HG03354 (cell line): ENCODE results near the gene LSMEM2.
"Not testable (repeated sequence)": the region's sequence is repeated elsewhere in the genome, so short reads cannot be mapped to it uniquely, and the experiment has no call there.

Experiments
- ATAC-seq: cut with Tn5 transposase; IDR thresholded peaks from one replicate; pipeline ENCODE4 v1.9.1; 2021; ENCODE audit warnings: mild to moderate bottlenecking; ENCODE audit not compliant: unreplicated experiment, poor library complexity, severe bottlenecking

LSMEM2 gene

GRCh38 chr3:50275141-50275995 lies 3.5 kb upstream of the LSMEM2 start:
- no peak for ATAC-seq

DNA sequence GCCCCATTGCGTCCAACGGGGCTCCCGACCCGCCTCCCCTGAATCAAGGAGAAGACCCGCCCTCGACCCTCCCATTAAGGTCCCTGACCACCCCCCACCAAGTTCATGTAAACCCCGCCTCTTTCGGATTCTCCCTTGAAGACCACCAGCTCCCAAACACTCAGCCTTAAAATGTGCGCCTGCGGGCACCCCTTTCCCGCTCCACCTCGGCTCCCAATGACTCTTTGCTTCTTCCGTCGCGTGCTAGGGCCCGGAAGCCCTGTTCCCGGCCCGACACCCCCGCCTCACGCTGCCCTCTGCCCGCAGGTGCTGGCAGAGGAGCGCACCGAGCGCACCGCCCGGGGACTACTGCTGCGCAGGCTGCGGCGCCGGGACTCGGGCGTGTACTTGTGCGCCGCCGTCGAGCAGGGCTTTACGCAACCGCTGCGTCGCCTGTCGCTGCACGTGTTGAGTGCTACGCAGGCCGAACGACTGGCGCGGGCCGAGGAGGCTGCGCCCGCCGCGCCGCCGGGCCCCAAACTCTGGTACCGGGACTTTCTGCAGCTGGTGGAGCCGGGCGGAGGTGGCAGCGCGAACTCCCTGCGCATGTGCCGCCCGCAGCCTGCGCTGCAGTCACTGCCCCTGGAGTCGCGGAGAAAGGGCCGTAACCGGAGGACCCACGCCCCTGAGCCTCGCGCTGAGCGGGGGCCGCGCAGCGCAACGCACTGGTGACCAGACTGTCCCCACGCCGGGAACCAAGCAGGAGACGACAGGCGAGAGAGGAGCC lies 2.7 kb upstream of the LSMEM2 start:
- no peak for ATAC-seq

GRCh38 chr3:50276762-50277101 lies 2.2 kb upstream of the LSMEM2 start:
- no peak for ATAC-seq

GRCh38 chr3:50278123-50278879 lies 586 bp upstream of the LSMEM2 start:
- ATAC-seq = no peak

DNA sequence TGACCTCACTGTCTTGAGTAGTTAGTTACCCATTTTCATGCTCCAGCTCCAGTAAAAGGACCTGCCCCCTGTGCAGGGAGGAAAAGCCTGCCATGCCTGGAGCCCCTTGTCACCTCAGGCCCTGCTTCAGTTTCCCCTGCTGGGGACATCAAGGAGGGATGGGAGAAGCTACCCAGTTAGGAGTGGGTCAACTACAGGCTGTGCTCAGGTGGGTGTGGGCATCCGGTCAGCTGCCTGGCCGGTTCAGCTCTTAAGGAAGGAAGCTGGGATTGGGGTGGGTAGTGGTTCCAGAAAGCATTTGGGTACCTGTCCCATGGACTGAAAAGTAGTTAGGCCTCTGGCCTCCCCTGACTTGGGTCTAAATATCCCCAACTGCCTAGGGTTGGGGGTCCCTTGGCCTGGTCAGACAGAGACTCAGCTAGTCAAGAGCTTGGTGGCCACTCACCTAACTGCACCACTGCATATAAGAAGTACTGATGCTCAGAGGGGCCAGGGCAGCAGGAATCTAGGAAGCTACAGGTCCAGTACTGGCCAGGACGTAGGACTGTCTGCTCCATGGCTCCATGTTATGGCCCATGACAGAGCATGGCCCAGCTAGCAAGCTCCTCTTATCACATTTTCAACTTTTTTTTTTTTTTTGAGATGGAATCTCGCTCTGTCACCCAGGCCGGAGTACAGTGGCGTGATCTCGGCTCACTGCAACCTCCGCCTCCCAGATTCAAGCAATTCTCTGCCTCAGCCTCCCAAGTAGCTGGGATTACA lies 549 bp downstream of the LSMEM2 start:
- no peak for ATAC-seq

DNA sequence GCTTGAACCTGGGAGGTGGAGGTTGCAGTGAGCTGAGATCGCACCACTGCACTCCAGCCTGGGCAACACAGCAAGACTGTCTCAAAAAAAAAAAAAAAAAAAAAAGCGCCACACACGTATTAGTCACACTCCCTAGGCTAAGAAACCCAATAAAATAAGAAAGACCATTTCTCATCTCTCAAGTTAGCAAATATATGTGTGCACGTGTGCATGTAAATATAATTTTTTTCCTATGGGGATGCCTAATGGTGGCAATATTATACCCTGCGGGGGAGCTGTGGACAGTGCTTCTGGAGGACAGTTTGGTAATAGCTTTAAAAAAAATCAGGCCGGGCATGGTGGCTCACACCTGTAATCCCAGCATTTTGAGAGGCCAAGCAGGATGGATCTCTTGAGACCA lies 5.2 kb downstream of the LSMEM2 start:
- ATAC-seq = not testable (repeated sequence)

GRCh38 chr3:50286322-50287227 lies 7.7 kb downstream of the LSMEM2 start:
- ATAC-seq = no peak

DNA sequence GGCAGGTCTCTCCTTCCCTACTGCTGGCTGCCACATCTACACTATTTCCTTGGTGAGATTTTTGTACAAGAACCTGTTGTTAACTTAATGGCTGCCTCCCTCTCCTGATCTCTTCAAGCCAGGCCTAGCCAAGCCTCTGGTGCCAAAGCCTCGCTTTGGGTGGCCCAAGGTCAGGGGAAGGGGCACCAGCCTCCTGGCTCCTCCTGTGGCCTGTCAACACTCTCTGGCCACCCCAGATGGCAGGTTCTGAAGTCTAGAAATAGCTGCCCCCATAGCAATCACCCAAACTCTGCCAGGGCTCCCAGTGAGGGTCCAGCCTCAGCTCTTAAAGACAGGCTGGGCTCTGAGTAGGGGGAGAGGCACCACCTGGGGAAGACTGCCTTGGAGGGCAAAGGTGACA lies 8.4 kb downstream of the LSMEM2 start:
- ATAC-seq = no peak

DNA sequence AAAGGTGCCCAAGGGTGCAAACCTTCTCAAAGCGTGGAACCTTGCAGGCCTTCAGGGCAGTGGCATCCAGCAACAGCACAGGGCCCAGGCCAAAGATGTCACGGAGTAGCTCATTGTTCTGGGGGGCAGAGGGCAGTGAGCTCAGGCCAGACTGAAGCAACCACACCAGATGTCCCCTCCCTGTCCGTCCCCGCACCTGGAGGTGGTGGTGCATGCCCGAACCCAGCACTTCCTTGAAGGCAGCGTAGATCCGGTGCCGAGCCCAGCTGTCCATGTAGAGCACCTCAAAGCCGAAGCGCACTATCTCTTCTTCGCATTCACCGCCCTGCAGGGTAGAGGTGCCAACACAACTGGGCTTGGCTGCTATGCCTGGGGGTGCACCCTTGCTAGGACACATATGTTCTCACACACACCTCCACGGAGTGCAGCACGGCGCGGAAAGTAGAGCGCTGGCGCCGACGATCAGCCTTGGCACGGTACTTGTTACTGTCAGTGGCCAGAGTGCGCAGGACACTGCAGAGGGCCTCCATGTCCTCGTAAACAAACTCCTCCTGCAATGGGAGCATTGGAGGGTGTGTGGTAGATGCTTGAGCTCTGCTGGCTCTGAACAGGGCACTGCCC lies 9.6 kb downstream of the LSMEM2 start:
- ATAC-seq = no peak

DNA sequence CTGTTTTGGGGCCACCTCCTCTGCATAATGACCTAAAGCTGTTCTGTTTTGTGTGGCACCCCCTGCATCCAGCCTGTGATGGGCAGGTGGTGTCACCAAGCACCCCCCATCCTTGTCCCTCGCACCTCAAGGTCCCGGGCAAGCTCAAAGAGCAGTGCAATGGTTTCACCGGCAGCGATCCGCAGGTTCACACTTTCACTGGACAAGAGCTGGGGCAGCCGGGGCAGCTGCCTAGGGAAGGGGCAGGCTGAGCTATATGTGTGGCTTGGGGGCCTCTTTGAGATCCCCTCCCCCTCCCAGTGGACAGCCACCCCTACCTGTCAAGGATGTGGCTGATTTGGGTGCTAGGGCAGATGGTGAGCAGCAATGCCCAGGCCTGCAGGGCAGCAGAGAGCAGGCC lies 10.2 kb downstream of the LSMEM2 start:
- ATAC-seq = no peak

DNA sequence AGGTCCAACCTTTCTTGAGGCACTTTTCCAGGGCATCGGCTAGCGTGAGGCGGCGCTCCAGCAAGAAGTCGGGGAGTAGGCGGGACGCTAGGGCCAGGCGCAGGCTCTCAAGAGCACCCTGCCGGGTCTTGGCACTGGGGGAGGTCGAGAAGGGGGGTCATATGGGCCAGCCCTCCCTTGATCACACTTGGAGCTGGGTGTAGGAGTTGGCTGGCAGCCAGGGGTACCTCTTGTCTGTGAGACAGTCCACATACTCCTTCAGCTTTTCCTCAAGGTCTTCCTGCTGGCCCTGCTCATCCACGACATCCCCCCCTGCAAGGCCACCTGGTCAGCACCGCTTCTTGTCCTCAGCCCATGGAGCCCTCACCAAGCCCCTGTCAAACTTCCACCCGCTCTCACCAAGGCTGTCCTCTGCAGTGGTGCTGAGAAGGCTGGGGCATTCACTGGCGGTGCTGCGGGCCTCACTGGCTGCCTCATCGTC lies 11.3 kb downstream of the LSMEM2 start:
- no peak for ATAC-seq

GRCh38 chr3:50292159-50293078 lies 13.5 kb downstream of the LSMEM2 start, which contains the start of gene IFRD2:
Gene IFRD2, minus strand, starts transcription at chr3:50292429. Its CDS starts 155 bp downstream, at chr3:50292274.
- peak; percentile 95 for ATAC-seq

DNA sequence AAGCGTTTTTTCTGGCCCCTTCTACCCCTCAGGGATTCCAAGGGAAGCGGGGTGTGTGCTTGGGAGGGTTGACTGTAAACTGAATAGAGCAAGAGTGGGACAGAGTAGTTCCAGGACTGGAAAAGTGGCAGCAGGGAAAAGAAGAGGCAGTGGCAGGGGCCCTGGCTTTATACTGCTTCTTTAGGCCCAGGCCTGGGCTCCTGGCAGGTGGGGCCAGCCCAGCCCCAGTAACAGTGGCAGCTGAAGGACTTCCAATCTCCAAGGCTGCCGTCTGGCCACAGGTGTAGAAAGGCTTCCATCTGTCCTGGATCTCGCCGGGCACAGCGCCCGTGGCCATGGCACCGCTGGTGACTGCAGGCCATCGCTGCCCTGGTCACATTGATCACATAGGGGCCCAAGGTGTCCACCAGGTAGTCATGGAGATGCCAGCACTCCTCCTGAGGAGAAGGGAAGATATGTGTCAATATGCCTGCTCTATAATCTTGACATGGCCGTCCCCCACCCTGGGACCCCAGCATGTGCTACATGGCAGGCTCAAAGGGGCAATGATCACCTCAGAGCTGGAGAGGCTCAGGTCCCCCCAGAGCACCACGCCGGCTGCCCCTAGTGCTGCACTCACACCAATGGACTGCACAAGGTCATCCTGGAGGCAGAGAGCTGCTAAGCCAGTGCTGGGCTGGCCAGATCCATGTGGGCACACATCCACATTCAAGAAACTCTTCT lies 14.4 kb downstream of the LSMEM2 start:
- ATAC-seq = no peak

DNA sequence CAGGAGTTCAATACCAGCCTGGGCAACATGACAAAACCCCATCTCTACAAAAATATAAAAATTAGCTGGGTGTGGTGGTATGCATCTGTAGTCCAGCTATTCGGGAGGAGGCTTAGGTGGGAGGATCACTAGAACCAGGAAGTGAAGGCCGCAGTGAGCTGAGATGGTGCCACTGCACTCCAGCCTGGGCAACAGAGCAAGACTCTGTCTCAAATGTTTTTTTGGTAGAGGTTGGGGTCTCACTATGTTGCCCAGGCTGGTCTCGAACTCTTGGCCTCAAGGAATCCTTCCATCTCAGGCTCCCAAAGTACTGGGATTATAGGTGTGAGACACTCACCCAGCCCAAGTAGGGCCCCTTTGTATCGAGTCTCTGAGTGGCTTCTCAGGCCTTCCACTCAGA lies 15.2 kb downstream of the LSMEM2 start:
- ATAC-seq = no peak

DNA sequence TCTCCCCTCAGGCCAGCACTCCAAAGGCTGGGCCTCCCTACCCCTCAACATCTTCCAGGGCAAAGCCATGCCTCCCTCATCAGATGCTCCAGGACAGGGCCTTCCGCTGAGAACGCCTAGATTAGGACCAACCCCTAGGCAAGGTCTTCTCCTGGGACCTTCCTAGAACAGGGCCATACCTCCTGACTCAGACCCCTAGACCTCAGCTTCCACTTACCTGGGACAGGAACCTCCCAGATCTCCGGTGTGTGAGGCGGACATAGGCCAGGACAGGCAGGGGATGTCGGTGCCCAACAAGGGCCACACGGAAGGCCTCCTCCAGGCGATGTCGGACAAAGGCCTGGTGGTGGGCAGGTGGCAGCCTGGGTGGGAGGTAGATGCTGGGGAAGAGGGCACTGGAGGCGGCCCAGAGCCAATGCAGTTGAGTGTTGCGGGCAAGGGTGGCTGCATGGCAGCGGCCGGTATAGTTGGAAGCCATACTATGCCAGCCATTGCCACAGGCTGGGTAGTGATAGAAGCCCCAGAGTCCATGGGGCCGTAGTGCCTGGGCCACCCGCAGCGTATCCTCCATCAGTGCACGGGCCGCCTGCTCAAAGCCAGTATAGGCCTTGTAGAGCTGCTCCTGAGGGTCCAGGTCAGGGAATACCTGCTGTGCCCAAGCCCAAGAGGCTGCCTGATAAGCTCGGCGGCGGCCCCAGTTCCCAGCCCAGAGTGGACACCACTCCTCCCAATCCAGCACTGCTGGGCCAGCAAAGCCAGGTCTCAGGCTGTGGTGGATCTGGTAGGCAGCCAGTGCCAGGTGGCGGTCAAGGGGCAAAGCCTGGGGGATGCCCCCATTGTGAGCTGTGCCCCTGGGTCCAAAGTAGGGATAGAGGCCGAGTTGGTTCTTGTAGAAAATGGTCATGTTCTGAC lies 15.9 kb downstream of the LSMEM2 start:
- ATAC-seq = no peak
